ENCODE data around the gene DYRK1A.
"Not testable (repeated sequence)": the region's sequence is repeated elsewhere in the genome, so short reads cannot be mapped to it uniquely, and the experiment has no call there.

The DYRK1A gene

DNA sequence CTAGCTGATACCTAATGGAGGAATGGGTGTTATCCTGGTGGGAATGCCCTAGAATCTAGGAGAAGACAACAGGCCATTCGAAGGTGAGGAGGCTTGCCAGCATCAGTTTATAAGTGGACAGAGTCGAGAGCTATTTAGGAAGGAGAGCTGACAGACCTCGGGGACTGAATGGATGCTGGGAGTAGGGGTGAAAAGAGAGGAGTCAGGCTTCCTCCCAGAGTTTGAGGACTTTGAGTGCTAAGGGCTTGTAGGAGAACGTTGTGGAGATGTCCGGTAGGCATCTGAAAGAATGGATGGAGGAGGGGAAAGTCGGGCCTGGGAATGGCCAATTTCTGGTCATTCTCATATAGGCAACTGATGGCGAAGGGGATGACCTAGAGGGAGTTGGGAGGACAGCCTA is 155.1 kb downstream of the DYRK1A start:
- TF ChIP-seq MYC (IDR thresholded peaks at IDR 0.05; ENCODE audit: low read depth, low read length) (no peak), POLR2A (IDR thresholded peaks at IDR 0.05; ENCODE audit: extremely low read depth, insufficient read length) (no peak)
- TF ChIP-seq, protein P1, sequence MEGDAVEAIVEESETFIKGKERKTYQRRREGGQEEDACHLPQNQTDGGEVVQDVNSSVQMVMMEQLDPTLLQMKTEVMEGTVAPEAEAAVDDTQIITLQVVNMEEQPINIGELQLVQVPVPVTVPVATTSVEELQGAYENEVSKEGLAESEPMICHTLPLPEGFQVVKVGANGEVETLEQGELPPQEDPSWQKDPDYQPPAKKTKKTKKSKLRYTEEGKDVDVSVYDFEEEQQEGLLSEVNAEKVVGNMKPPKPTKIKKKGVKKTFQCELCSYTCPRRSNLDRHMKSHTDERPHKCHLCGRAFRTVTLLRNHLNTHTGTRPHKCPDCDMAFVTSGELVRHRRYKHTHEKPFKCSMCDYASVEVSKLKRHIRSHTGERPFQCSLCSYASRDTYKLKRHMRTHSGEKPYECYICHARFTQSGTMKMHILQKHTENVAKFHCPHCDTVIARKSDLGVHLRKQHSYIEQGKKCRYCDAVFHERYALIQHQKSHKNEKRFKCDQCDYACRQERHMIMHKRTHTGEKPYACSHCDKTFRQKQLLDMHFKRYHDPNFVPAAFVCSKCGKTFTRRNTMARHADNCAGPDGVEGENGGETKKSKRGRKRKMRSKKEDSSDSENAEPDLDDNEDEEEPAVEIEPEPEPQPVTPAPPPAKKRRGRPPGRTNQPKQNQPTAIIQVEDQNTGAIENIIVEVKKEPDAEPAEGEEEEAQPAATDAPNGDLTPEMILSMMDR (IDR thresholded peaks at IDR 0.05; ENCODE audit: low read depth, low read length), result no peak
- TF ChIP-seq, protein P2, sequence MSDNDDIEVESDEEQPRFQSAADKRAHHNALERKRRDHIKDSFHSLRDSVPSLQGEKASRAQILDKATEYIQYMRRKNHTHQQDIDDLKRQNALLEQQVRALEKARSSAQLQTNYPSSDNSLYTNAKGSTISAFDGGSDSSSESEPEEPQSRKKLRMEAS (IDR thresholded peaks at IDR 0.05; ENCODE audit: low read depth, low read length), result no peak
- H3K4me3 ChIP-seq (ENCODE audit: low read depth, low read length), result no peak overlapping the region
- DNase-seq (ENCODE audit: low read depth), result no peak

DNA sequence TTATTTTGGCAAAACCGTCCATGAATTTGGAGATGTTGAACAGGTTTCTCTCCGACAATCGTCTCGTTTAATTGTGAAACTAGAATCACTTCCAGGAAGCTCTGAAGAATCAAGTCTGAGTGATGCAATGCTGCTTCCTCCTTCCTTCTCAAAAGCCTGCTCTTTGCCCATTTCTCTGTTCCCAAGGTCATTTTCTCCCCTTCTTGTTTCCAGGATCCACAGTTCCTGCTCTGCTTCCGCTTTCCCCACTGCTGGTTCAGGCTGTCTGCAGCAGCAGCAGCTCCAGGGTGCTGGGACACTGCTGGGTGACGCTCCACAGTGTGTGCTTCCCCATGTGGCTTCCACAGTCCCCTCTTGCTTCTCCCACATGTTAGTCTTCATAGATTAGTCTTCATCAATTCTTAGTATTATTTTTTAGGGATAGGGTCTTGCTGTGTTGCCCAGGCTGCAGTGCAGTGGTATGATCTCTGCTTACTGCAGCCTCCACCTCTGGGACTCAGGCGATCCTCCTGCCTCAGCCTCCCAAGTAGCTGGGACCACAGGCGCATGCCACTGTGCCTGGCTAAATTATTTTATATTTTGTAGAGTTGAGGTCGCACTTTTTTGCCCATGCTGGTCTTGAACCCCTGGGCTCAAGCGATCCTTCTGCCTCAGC is 156.2 kb downstream of the DYRK1A start:
- DNase-seq (ENCODE audit: low read depth), result no peak
- TF ChIP-seq MYC (IDR thresholded peaks at IDR 0.05; ENCODE audit: low read depth, low read length) (no peak), POLR2A (IDR thresholded peaks at IDR 0.05; ENCODE audit: extremely low read depth, insufficient read length) (no peak)
- TF ChIP-seq, protein P2 (IDR thresholded peaks at IDR 0.05; ENCODE audit: low read depth, low read length), result no peak
- TF ChIP-seq, protein P1 (IDR thresholded peaks at IDR 0.05; ENCODE audit: low read depth, low read length), result no peak
- H3K4me3 ChIP-seq (ENCODE audit: low read depth, low read length), result no peak overlapping the region

DNA sequence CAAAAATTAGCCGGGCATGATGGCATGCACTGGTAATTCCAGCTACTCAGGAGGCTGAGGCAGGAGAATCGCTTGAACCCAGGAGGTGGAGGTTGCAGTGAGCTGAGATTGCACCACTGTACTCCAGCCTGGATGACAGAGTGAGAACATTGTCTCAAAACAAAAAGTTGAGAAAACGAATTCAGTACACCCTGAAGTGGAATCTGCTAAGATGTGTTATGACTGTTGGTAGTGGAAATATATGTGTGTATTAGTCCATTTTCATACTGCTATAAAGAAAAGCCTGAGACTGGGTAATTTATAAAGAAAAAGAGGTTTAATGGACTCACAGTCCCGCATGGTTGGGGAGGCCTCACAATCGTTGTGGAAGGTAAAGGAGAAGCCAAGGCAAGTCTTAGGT is 158.4 kb downstream of the DYRK1A start:
- H3K4me3 ChIP-seq (ENCODE audit: low read depth, low read length); DNase-seq (ENCODE audit: low read depth): not testable (repeated sequence)

DNA sequence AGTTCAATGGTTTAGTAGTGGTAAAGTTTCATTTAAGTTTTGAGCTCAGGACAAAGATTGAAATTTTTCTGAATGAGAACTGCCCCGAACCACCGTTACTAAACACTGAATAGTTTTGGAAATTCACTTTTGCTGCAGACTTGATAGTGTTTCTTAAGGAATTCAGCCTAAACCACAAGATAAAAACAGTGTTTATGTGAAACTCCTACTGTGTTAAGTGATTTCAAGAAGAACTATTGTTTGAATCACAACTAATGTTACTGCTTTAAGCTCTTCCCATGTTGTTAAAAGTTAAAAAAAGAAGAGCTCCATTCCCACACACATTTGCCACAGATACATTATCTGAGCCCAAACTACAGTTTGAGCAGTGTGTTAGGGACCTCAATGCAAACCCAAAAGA is 159.2 kb downstream of the DYRK1A start:
- TF ChIP-seq, protein P2 (IDR thresholded peaks at IDR 0.05; ENCODE audit: low read depth, low read length), result no peak
- TF ChIP-seq MYC (IDR thresholded peaks at IDR 0.05; ENCODE audit: low read depth, low read length) (no peak), POLR2A (IDR thresholded peaks at IDR 0.05; ENCODE audit: extremely low read depth, insufficient read length) (no peak)
- TF ChIP-seq, protein P1 (IDR thresholded peaks at IDR 0.05; ENCODE audit: low read depth, low read length), result no peak
- no peak for DNase-seq (ENCODE audit: low read depth)
- no peak overlapping the region for H3K4me3 ChIP-seq (ENCODE audit: low read depth, low read length)

DNA sequence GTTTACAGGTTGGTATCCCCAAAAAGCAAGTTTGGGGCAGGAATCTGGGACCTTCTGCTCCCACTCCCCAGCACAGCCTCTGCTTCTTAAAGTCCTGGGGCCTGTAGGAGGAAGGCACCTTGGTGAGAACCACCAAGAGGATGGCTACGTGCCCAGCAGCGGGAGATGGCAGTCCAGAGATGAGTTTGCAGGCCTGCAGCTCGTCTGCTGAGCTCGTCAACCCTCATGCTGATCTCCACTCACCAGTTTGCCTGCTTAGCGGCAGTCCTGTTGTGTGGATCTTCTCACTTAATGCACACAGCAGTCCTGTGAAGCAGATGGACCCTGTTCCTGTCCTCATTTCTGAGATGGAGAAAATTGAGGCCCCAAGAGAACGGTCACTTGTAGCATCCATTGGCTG is 160.5 kb downstream of the DYRK1A start:
- TF ChIP-seq, protein P1 (IDR thresholded peaks at IDR 0.05; ENCODE audit: low read depth, low read length), result no peak
- TF ChIP-seq MYC (IDR thresholded peaks at IDR 0.05; ENCODE audit: low read depth, low read length), result no peak
- no peak for TF ChIP-seq POLR2A (IDR thresholded peaks at IDR 0.05; ENCODE audit: extremely low read depth, insufficient read length)
- TF ChIP-seq, protein P2 (IDR thresholded peaks at IDR 0.05; ENCODE audit: low read depth, low read length), result no peak
- DNase-seq (ENCODE audit: low read depth), result no peak
- no peak overlapping the region for H3K4me3 ChIP-seq (ENCODE audit: low read depth, low read length)

DNA sequence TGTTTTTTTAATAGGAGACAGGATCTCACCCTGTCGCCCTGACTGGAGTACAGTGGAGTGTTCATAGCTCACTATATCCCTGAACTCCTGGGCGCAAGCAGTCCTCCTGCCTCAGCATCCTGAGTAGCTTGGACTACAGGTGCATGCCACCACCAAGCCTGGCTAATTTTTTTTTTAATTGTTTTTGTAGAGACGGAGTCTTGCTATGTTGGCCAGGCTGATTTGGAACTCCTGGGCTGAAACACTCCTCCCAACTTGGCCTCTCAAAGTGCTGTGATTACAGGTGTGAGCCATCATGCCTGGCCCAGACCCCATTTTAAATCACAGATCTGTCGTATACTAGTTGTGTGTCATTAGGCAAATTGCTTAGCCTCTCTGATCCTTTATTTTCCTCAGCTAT is 161.1 kb downstream of the DYRK1A start:
- no peak for DNase-seq (ENCODE audit: low read depth)

More for the DNA sequence above, 161.1 kb downstream of the DYRK1A start:
- no peak overlapping the region for H3K4me3 ChIP-seq (ENCODE audit: low read depth, low read length)
- TF ChIP-seq, protein P2 (IDR thresholded peaks at IDR 0.05; ENCODE audit: low read depth, low read length), result no peak
- TF ChIP-seq, protein P1 (IDR thresholded peaks at IDR 0.05; ENCODE audit: low read depth, low read length), result no peak

Data from NB4 (cell line).